Posterior cingulate gyrus (tissue), 11 donors: ENCODE results near the gene DNM3.

Experiments used
- DNase-seq, 10 donors: peaks; one replicate each; pipeline versions ENCODE4 v3.0.0 to v3.0.0-alpha.2; 2020 to 2021; ENCODE audit warnings: mixed read lengths in 3 of 10
- intact Hi-C: fragments of 100-400 bp; cut with DNase I; formaldehyde crosslinking; loops from one replicate; pipeline ENCODE4 v1.15.1; 2023

Gene DNM3

DNA sequence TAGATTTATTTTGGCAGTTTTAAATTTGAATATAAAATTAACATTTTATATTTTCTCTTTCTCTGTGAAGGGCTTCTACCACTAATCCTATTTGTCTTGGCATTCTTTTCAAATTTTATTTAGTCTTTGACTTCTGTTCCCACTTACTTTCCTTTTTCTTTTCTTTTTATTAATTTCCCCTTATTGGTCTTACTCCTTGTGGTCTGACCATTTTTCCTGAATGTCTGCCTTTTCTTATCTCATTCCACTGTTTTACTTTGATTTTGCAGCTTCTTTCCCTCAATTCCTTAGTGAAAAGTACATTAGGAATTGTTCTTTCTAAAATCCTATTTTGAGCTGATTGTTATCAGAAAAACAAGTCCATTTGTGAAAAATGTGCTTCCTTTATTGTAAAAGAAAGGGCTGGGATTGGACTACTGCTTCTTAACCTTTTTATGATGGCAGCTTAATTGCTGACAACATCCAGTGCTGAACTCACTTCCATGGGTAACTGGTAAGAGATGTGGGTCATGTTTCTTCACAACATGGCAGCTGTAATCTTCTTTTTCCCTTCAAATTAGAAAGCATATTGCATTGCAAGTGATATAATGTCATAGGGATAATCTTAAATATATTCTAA is 284.6 kb downstream of the DNM3 start:
- DNase-seq: no peak
- intact Hi-C loops: no loop called here

DNA sequence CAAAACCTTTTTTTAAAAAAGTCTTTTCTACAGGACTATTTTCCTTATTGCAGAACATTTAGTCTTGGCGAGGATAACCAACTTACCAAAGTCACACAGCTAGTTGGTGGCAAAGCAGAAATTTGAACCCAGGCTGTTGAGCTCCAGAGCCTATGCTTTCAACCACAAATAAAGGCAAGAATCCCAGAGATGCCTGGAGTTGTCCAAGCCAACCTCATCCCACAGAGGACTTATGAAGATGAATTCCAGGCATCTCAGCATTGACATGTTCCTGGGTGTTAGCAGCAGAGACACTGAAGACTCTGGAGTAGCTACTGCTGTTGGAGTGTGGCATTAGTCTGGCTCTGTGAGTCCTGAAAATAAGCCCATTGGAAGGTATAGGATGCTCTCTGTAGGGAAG is 291.5 kb downstream of the DNM3 start:
- intact Hi-C loops: no loop called here
- no peak for DNase-seq

DNA sequence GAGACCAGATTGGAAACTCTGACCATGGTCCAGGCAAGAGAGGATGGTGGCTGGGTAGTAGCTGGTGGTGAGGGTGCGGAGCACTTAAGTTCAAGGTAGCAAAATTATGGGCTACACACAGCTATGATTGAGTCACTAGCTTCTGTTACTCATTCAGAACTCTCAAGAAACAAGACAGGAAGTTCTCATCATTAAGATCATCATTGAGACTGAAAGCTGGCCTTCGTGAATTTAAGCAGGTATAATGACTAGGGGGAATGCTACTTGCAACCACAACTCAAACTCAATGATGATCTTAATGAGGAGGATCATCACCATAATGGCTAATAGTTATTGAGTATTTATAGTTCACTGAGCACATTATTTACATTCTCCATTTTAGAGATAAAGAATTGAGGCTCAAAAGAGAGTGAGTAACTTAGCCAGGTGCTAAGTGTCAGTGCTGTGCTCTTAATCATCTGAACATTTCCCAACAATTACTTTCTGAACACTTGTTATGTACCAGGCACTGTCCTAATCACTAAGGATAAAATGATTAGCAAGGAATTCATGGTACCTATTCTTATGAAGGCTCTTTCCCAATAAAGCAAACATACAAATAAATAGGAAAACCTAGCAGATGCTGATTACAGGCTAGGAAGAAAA is 292.9 kb downstream of the DNM3 start:
- intact Hi-C loops: no loop called here
- no peak for DNase-seq

DNA sequence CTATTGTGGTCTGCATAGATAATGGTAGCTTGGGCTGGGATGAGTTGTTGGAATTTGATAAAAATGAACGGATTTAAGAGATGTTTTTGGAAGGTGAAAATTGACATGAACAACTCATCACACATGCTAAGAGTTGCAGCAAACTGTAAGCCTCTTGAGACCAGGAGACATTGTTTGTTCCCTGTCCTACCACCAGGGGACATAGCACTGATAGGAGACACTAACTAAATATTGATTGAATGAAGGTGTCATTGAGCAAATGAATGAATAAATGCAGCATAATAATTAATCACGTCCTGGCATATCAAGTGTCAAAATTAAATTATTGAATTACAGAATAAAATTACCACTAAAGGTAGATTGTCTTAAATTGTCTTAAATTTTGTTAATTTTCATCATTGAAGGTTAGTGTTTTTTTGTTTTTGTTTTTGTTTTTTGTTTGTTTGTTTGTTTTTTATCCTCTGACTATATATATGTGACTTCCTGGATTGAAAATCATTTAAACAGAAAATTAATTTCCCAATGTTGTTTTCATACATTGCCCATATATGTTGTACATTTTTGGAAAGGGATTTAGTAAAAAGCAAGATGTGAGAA is 293.9 kb downstream of the DNM3 start:
- no peak for DNase-seq

DNA sequence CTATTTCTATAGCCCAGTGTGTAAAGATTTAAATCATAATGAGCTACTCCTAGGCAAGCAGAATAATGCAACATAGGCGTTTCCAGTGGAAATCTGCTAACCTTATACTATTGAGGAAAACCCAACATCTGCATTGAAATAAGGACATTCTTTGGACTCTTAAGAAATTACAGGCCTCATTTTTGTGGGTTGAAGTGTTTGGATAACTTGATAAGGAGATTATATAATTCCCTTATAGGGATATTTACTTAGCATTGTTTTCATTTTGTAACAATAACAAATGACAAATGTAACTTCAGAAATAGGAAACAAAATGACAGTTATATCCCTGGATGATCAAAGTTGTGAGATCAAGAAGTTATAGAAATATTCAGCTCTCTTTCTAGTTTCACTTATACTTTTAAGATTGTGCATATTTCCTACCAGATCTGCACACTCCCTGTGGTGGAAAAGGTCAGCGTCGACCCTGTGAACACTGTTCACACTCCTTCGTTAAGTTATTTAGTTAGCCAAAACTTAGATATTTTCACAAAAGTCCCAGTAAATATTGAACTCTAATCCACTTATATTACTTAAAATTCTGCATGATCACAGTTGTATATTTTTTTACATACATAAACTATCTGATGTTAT is 294.8 kb downstream of the DNM3 start:
- no peak for DNase-seq
- intact Hi-C loops: no loop called here

More for the DNA sequence above, 293.9 kb downstream of the DNM3 start:
- intact Hi-C loops: no loop called here

DNA sequence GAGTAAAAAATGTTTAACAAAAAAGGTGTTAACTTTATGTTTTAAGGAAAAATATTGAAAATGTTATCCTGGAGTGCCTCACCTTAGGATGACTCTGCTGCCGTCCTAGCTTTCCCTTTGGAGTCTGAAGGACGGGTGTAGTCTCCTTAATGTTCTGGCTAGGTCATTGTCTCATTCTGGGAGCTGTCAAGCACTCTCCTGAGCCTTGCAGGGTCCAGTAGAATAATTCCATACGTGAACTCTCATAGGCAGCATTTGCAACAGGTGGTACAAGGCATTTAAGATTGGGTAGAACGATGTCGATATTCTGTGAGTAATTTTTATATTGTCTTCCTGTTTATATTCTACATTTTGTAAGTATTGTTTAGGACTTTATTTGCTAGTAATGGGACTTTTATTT is 295.6 kb downstream of the DNM3 start:
- intact Hi-C loops: no loop called here
- DNase-seq: no peak

DNA sequence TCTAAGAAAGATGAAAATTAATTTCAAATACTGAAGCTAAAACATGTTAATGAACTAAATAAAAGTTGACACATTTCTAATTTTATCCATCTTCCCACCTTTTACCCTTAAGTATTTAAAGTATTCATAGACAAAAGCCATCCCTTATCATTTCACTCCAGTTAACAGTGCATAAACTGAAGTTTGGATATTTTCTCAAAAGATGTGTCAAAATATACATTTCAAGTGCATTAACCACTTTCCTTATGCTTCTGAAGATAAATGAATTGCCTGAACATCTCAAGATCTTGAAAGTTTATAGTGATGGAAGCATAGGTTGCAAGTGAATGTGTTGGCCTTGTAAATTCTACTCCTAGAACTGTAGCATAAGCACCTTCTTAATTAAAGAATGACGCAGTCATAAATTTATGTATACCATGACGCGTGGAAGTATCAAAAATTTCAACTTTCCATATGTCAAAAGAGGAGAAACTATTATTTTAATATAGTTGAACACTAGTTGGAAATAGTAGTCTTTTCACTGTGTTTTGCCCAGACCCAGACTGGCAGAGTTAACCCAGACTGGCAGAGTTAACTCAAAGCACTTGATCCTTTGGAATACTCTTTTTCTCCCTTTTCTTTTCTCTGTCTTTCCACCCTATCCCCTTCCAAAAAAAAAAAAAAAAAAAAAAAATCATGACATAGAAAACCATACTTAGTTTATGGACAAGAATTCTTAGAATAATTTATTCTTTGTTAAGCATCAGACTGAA is 296.6 kb downstream of the DNM3 start:
- intact Hi-C loops: no loop called here

DNA sequence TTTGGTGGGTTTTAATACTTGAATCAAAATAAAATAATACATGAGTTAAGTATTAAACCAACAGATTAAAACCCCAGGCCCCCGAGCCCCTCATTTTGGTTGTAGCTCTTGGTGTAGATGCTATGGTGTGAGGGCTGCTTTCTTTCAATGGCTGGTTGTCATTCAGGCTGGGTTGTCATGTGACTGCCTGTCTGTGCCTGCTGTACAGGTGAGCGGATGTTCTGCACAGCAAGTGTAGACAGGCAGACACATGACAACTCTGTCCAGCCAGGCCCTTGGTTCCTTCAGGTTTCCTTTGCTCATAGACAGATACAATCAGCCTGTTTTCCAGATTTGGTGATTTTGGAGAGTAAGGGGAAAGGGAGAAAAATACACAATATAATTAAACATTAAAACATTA is 297.3 kb downstream of the DNM3 start:
- intact Hi-C loops: no loop called here
- no peak for DNase-seq

More for the DNA sequence above, 296.6 kb downstream of the DNM3 start:
- DNase-seq: no peak

DNA sequence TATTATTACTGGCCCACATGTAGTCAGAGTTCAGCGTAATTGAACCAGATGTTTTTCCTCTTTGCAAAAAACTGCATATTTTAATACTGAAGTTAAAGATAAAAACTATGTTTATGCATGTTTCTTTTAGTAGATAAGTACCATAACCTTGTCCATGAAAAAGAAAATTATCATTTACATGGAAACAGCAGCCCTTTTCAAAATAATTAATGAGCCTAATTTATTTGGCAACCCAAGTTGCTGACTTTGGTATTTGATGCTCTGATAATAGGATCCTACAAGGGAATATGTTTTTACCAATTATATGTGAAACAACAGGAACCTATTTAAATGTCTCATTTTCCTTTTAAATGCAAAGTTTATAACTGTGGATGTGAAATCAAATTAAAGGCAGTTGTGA is 297.9 kb downstream of the DNM3 start:
- intact Hi-C loops: no loop called here
- no peak for DNase-seq

DNA sequence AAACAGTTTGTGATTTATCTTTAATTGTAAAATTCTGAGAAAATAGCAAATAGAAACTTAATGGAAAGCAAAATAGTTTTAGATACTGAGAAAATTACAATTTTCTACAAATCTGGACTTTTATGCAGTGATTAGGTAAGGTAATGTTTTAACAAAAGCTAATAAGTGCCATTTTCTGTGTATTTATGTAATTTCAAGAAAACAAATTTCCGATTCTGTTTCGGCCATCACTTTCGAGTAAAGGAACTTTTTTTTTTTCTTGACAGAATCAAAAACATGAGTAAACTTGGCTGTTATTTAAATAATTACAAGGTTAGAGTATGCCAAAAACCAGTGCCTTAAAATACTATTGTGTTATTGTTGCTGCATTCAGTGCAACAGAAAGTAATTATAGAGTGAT is 298.8 kb downstream of the DNM3 start:
- no peak for DNase-seq
- intact Hi-C loops: no loop called here

DNA sequence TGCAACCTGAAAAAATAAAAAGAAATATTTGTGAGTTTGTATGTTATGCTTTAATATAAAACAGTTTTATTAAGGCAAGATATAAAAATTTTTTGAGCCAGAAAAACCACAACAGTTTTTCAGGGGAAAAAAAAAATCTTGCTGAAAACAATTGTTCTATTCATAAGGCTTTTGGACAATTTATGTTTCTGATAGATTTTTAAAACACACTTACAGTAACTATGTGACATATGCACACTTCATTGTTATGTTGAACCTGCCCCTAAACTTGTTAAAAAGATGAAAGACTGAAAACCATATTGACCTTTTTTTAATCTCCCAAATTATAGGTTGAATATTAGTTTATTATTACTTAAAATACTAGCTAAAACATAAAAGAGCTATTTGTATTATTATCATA is 299.3 kb downstream of the DNM3 start:
- no peak for DNase-seq
- intact Hi-C loops: no loop called here

DNA sequence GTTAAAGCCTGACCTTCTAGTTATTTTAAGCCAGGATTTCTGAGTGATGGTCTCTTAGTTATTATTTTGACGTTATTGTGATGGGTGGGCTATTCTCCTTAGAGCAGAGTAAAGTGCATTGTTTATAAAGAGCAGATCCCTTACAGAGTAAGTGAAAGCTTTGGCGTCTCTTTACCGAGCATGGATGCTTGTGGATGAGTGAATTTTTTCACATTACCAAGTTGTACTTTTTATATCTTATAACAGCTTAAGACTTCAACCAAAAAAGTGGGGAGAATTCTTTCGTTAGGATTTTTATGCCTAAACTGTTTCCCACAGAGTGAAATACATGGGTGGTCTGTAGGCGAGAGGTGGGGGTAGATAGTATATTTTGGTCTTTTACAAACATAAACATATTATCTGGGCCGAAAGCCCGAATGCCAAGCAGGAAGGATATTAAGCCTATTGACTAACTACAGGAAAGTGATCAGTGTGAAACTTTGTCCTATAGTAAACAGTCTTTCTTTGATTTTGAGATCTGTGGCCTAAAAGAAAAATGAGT is 300.1 kb downstream of the DNM3 start:
- DNase-seq: no peak
- intact Hi-C loops: no loop called here

DNA sequence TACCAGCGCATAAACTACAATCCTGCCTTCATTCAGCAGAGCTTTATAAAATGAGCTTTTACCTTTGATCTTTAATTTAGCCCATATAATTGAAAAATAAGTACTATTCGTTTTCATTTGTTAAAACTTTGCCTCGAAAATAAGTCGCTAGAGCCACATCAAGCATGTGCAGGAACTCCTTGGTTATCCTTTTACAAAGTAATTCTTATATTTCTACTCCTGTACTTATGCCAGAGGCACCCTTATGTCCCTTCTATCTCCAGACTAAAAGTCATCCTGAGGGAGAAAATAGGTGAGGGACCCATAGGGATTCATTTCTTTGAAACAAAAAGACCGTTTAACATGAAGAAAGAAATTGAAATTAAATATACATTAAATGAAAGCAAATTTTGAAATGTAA is 301.0 kb downstream of the DNM3 start:
- intact Hi-C loops: no loop called here

DNA sequence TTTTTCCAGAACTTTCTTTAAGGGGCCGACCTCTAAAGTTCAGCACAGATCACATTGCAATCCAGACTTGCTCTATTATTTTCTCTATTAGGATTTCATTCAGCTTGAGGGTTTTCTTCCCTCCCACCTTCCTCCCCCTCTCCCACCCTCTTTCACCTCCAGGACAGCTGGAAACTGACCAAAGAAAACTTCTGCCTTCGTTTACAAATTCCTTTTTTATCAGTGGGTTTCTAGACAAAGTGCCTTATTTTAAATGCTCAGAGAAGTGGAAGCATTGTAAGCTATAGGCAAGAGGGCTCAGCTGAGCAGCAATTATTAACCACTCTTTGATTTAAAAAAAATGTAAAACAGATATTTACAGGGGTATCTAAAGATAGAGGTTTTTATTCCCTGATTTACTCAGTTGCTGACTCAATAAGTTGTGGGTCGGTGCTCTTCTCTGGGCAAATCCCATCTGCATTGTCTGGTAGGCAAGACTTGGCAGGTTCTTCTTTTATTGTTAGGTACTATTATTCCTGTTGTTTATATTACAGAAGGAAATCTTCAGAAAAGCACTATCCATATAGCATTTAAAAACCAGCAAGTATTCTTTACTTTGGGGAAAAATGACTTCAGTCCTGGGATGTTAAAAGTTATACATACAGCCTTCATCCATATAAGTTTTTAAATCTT is 302.2 kb downstream of the DNM3 start:
- DNase-seq: no peak
- intact Hi-C loops: no loop called here

More for the DNA sequence above, 301.0 kb downstream of the DNM3 start:
- DNase-seq: no peak

DNA sequence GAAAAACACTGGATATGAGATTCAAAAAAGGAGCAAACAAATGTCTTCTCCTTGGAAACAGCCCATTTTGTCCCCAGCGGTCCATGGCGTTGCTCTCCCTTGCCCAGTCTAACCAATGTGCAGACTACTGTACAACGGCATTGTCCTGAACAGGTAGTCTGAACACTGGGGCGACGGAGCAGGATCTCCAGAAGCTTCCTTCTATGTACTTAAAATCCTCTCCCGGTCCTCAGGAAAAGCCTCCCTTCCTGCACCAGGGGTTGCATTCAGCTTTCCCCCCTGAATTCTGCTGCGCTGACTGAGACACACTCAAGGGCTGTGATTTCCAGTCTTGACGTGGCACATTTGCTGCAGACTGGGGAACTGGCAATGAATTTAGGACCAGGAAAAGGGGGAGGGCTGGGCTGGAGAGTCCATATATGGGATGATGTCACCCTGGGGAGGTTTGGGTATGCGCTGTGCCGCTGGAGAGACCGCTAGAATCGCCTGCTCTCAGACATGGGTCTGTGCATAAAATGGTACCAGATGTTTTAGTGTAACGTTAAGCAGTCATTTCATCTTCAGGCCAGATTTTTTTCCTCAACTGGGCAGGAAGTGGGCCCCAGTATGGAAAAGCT is 303.3 kb downstream of the DNM3 start:
- intact Hi-C loops: no loop called here

DNA sequence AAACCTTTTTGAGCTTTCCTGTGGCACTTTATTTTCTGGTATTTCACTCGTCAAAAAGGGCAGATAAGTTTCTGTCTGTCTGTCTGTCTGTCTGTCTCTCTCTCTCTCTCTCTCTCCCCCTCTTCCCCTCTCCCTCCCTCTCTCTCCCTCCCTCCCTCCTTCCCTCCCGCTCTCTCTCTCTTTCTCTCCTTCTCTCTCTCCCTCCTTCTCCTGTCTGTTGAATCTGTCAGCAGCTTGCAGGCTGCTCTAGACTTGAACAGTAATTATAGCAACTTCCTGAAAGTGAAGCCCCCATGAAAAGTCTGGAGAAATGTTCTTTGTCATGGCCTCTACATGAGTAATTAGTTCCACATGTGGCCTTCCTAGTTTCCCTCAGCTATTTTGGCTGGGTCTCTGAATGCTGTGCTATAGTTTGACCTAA is 303.9 kb downstream of the DNM3 start:
- intact Hi-C loops: no loop called here
- DNase-seq: no peak

More for the DNA sequence above, 303.3 kb downstream of the DNM3 start:
- DNase-seq: peak in 1 of 10 donors; percentile 42

DNA sequence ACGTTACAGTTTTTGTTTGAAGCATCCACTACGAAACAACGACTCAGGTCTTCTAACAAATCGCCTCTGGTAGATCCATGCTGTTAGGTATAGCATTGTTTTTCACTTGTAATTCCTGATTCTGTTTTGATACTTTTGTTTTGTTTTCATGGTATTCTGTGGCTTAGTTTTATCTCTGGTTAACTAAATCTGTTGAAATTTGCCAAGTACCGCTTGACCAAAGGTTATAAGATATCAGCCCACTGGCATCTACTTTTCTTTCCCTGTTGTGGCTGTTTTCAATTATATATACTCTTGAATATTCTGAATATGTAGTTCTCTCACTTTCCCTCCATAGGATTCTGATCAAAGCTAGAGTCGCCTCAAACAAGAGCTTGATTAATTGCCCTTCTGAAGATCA is 304.4 kb downstream of the DNM3 start:
- no peak for DNase-seq
- intact Hi-C loops: no loop called here

DNA sequence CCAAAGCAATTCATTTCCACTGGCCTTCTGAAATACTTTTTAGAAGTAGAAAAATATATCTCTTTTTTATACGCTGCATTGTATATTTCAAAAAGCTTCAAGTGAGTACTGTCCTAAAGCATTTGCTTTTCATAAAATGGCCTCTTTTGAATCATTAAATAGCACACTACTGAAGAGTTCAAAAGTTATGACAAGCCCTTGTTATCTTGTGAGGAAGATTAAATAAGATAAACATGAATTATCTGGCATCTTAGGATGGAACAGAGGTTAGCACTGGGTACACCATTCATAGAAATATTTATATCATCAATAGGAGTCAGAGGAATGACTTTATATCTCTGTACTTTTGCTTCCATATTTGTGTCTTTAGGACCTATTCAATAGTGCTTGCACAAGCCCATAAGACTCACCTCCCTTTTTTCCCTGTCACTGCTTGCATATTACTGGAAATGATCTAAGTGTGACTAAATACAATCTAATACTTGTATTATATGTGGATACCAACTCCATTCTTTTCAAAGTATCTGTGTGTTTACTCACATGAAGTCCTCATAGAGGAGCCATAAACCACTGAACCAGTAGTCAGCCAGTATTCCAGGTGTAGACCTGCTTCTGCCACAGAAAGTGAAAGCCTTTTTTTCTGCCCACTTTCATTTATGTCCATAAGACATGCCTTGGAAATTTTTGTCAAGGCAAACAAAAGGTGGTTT is 305.0 kb downstream of the DNM3 start:
- DNase-seq: no peak
- intact Hi-C loops: no loop called here

DNA sequence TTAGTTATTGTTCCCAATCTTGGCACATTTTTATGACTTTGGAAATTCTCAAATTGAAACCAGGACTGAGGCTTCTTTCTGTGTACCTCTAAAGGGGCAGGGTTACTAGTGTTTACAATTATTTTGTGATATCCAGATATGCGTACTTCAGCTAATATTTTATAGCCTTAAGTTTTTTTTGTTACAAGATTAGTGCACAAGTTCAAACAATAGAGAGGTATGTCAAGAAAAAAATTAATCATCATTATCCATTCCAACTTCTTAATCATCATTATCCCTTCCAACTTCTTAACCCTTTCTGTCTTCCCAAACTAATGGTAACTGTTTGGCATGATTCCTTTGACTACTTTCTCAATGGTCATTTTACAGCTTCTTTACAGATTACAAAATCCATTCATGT is 306.2 kb downstream of the DNM3 start:
- intact Hi-C loops: no loop called here
- no peak for DNase-seq
